Gastrocnemius medialis (tissue), 4 donors: ENCODE measurements around the gene NBDY. TPM values are rescaled to one million over a fixed set of nuclear protein-coding genes. Genes with fewer than 3 reads are reported as not detected.
A peak's percentile ranks its signal among the peaks of the same experiment; 100 is the strongest.

Experiments used
- ATAC-seq, 2 donors: fragments of 150-250 bp; one replicate each; pipeline ENCODE4 v1.9.1; 2016
- DNase-seq, 2 donors: peaks; one replicate each; pipeline ENCODE4 v3.0.0-alpha.2; 2019
- H3K27ac ChIP-seq, 4 donors: fragments of 200-600 bp; sonication (generic); 1 replicate in 1 of 4; 2 replicates in 3 of 4; pipeline ENCODE4 v1.5.1; 2016 to 2018; ENCODE audit warnings: mild to moderate bottlenecking in 2 of 4, moderate library complexity in 1 of 4
- H3K27me3 ChIP-seq, 3 donors: fragments of 200-600 bp; sonication (generic) in 2 of 3; 1 replicate in 1 of 3; 2 replicates in 2 of 3; pipeline versions ENCODE4 v1.5.1 to v1.6.0; 2016 to 2019; ENCODE audit warnings: mild to moderate bottlenecking in 1 of 3, moderate library complexity in 1 of 3
- H3K36me3 ChIP-seq, 2 donors: fragments of 200-600 bp; sonication (generic) in 1 of 2; one replicate each; pipeline ENCODE4 v1.5.1; 2017 to 2018
- H3K4me1 ChIP-seq, 2 donors: fragments of 200-600 bp; sonication (generic) in 1 of 2; one replicate each; pipeline ENCODE4 v1.5.1; 2016 to 2017; ENCODE audit warnings: mild to moderate bottlenecking in 2 of 2
- H3K4me3 ChIP-seq, 4 donors: fragments of 200-600 bp; sonication (generic) in 3 of 4; 1 replicate in 1 of 4; 2 replicates in 3 of 4; pipeline ENCODE4 v1.5.1; 2016 to 2019; ENCODE audit warnings: mild to moderate bottlenecking in 2 of 4
- H3K9me3 ChIP-seq, 3 donors: fragments of 200-600 bp; sonication (generic) in 2 of 3; 1 replicate in 1 of 3; 2 replicates in 2 of 3; pipeline ENCODE4 v1.5.1; 2016 to 2019
- CTCF ChIP-seq, 5 experiments: fragments of 450-650 bp in 3 of 5; fragments of 200-600 bp in 2 of 5; sonication (generic) in 2 of 5; IDR thresholded peaks in 4 of 5; conservative IDR thresholded peaks in 1 of 5; 1 replicate in 4 of 5; 2 replicates in 1 of 5; pipeline ENCODE4 v1.5.1; 2016 to 2019; ENCODE audit warnings: antibody characterized with exemption in 5 of 5, mild to moderate bottlenecking in 3 of 5, moderate library complexity in 3 of 5
- POLR2A ChIP-seq, 2 donors: fragments of 450-650 bp; IDR thresholded peaks; one replicate each; pipeline ENCODE4 v1.6.1; 2017; ENCODE audit warnings: antibody characterized with exemption in 2 of 2, mild to moderate bottlenecking in 2 of 2, moderate library complexity in 2 of 2
- in situ Hi-C, 4 donors: fragments of 200-750 bp; cut with MboI; loops; one replicate each; pipeline versions ENCODE4 v1.15.0 to v1.8.0; 2017; ENCODE audit warnings: low sequenced_read_pairs in 4 of 4
- intact Hi-C: fragments of 100-400 bp; cut with DNase I; formaldehyde crosslinking; loops from one replicate; pipeline ENCODE4 v1.15.1; 2023; ENCODE audit warnings: low total_unique reads
- total RNA-seq, 4 donors: library from RNA; depleted of rRNA; stranded (reverse); fragments of >200 nt; gene quantifications; one replicate each; pipeline versions ENCODE4 v1.1.0 to v1.2.3, GENCODE V29; 2016

Gene NBDY
- total RNA-seq, 4 donors from 2014 or later: 3.7 to 9.8 (median 5.9) TPM

GRCh38 chrX:56785442-56785841, 56.4 kb downstream of the NBDY start:
- no peak for TF ChIP-seq POLR2A (IDR thresholded peaks at IDR 0.05)
- no peak for TF ChIP-seq CTCF (IDR thresholded peaks at IDR 0.05 in 4 of 5, conservative IDR thresholded peaks at IDR 0.05 in 1 of 5)
- Histone ChIP-seq H3K9me3 (no peaks in the 10 kb centered on the region), H3K27me3 (no peaks in the 10 kb centered on the region), H3K4me1 (no peaks in the 10 kb centered on the region), H3K4me3 (no peak overlapping the region), H3K27ac (no peak overlapping the region), H3K36me3 (no peaks in the 10 kb centered on the region)
- ATAC-seq: no peak
- no peak for DNase-seq
- in situ Hi-C loops (no loop called here), intact Hi-C loops (loop anchor here (10.0 kb wide), 2 partner anchors 1039 to 1239 kb away; no protein-coding TSS in a partner anchor)

GRCh38 chrX:56786889-56787733, 58.1 kb downstream of the NBDY start:
- no peaks in the 10 kb centered on the region for H3K4me1 ChIP-seq
- no peak overlapping the region for H3K27ac ChIP-seq
- H3K36me3 ChIP-seq: no peaks in the 10 kb centered on the region
- DNase-seq (no peak), ATAC-seq (no peak)
- in situ Hi-C loops (no loop called here), intact Hi-C loops (loop anchor here (10.0 kb wide), 2 partner anchors 1038 to 1238 kb away; no protein-coding TSS in a partner anchor)
- H3K9me3 ChIP-seq: no peaks in the 10 kb centered on the region
- TF ChIP-seq CTCF (IDR thresholded peaks at IDR 0.05 in 4 of 5, conservative IDR thresholded peaks at IDR 0.05 in 1 of 5) (no peak), POLR2A (IDR thresholded peaks at IDR 0.05) (no peak)
- no peaks in the 10 kb centered on the region for H3K27me3 ChIP-seq
- H3K4me3 ChIP-seq: no peak overlapping the region

- no peak overlapping the region for H3K4me3 ChIP-seq
- in situ Hi-C loops (no loop called here), intact Hi-C loops (loop anchor here (10.0 kb wide), 2 partner anchors 1037 to 1237 kb away; no protein-coding TSS in a partner anchor)
- no peaks in the 10 kb centered on the region for H3K36me3 ChIP-seq
- H3K27me3 ChIP-seq: no peaks in the 10 kb centered on the region
- H3K4me1 ChIP-seq: peaks cover 0 to 5% of the 10 kb centered on the region in 2 donors
- no peak for TF ChIP-seq CTCF (IDR thresholded peaks at IDR 0.05 in 4 of 5, conservative IDR thresholded peaks at IDR 0.05 in 1 of 5)
- TF ChIP-seq POLR2A (IDR thresholded peaks at IDR 0.05): no peak
- no peak overlapping the region for H3K27ac ChIP-seq
- DNase-seq (no peak), ATAC-seq (no peak)
- H3K9me3 ChIP-seq: no peaks in the 10 kb centered on the region
These were observed 58.7 kb downstream of the NBDY start for GRCh38 chrX:56787734-56788152.

GRCh38 chrX:56788229-56788628, 59.2 kb downstream of the NBDY start:
- H3K4me3 ChIP-seq: peak overlapping the region in 3 of 4 donors; percentile 39 to 53 (median 49)
- intact Hi-C loops: loop anchor here (10.0 kb wide), 2 partner anchors 1037 to 1237 kb away; no protein-coding TSS in a partner anchor
- DNase-seq: no peak
- no peaks in the 10 kb centered on the region for H3K9me3 ChIP-seq
- no peaks in the 10 kb centered on the region for H3K27me3 ChIP-seq
- H3K36me3 ChIP-seq: no peaks in the 10 kb centered on the region
- H3K27ac ChIP-seq: peak overlapping the region in 3 of 4 donors; percentile 72 to 82 (median 73)
- in situ Hi-C loops: no loop called here
- TF ChIP-seq POLR2A (IDR thresholded peaks at IDR 0.05): no peak
- TF ChIP-seq CTCF (IDR thresholded peaks at IDR 0.05 in 4 of 5, conservative IDR thresholded peaks at IDR 0.05 in 1 of 5): peak in 2 of 5 experiments; percentile 30 to 37
- peak in 1 of 2 donors; percentile 72 for ATAC-seq
- H3K4me1 ChIP-seq: peaks cover 0 to 8% of the 10 kb centered on the region in 2 donors
